Glutamatergic neuron (in vitro differentiated cells): ENCODE results near the gene ACTRT1. TPM values are rescaled to one million over a fixed set of nuclear protein-coding genes. Genes with fewer than 3 reads are reported as not detected.

Experiments
- DNase-seq: peaks from one replicate; pipeline ENCODE4 v3.0.0; 2022
- H3K27ac Mint-ChIP-seq: one replicate; pipeline ENCODE4 v1.8.0; 2020; ENCODE audit warnings: mild to moderate bottlenecking, mixed read lengths, inconsistent platforms; ENCODE audit not compliant: unreplicated experiment
- H3K27me3 Mint-ChIP-seq: one replicate; pipeline ENCODE4 v1.8.0; 2020; ENCODE audit warnings: mild to moderate bottlenecking, moderate library complexity, mixed read lengths, inconsistent platforms; ENCODE audit not compliant: unreplicated experiment
- H3K36me3 Mint-ChIP-seq: one replicate; pipeline ENCODE4 v1.8.0; 2020; ENCODE audit warnings: mild to moderate bottlenecking, mixed read lengths, inconsistent platforms; ENCODE audit not compliant: unreplicated experiment
- H3K4me1 Mint-ChIP-seq: one replicate; pipeline ENCODE4 v1.8.0; 2020; ENCODE audit warnings: mild to moderate bottlenecking, low read depth, mixed read lengths, inconsistent platforms; ENCODE audit not compliant: unreplicated experiment
- H3K4me3 Mint-ChIP-seq: one replicate; pipeline ENCODE4 v1.8.0; 2020; ENCODE audit warnings: mild to moderate bottlenecking, mixed read lengths, inconsistent platforms; ENCODE audit not compliant: unreplicated experiment
- H3K9me3 Mint-ChIP-seq: one replicate; pipeline ENCODE4 v1.8.0; 2020; ENCODE audit warnings: mild to moderate bottlenecking, moderate library complexity, mixed read lengths, inconsistent platforms; ENCODE audit not compliant: unreplicated experiment
- CTCF ChIP-seq: fragments of 200-600 bp; sonication (generic); IDR thresholded peaks from one replicate; pipeline ENCODE4 v1.5.0; 2021; ENCODE audit not compliant: partially characterized antibody, unreplicated experiment
- long read RNA-seq: library from polyadenylated mRNA; unstranded; transcript quantifications from one replicate; pipeline ENCODE4 v2.0.0, GENCODE V29; 2020; ENCODE audit not compliant: unreplicated experiment
- total RNA-seq: library from RNA; stranded (reverse); fragmentation: NEBNext Ultra II Directional; extraction: Animal tissue kit (Norgen Biotek cat#: 25700); gene quantifications from one replicate; pipeline ENCODE4 v1.2.1, GENCODE V29; 2021; ENCODE audit not compliant: unreplicated experiment

The ACTRT1 gene
- total RNA-seq = not detected
- long read RNA-seq = 0 reads

- DNase-seq = no peak
- H3K27ac Mint-ChIP-seq = no peak within 1 kb of the TSS
- H3K9me3 Mint-ChIP-seq = no peaks in the 10 kb centered on the region
- no peak for TF ChIP-seq CTCF
- no peaks in the 10 kb centered on the region for H3K4me1 Mint-ChIP-seq
- no peak within 1 kb of the TSS for H3K4me3 Mint-ChIP-seq
- H3K36me3 Mint-ChIP-seq = no peaks in the 10 kb centered on the region
- no peaks in the 10 kb centered on the region for H3K27me3 Mint-ChIP-seq
Measured at GRCh38 chrX:128052303-128052702, at the start of gene ACTRT1. Gene ACTRT1, minus strand, starts transcription at chrX:128052403. Its CDS starts 197 bp downstream, at chrX:128052206.

- Mint-ChIP-seq H3K4me3 (no peak overlapping the region), H3K27ac (no peak overlapping the region), H3K9me3 (no peaks in the 10 kb centered on the region), H3K4me1 (no peaks in the 10 kb centered on the region), H3K27me3 (no peaks in the 10 kb centered on the region), H3K36me3 (no peaks in the 10 kb centered on the region)
- no peak for TF ChIP-seq CTCF
- DNase-seq = no peak
Measured at GRCh38 chrX:128078545-128078944, 26.3 kb upstream of the ACTRT1 start.

- no peak for DNase-seq
- Mint-ChIP-seq H3K36me3 (no peaks in the 10 kb centered on the region), H3K27ac (no peak overlapping the region), H3K27me3 (no peaks in the 10 kb centered on the region), H3K4me1 (no peaks in the 10 kb centered on the region), H3K4me3 (no peak overlapping the region), H3K9me3 (no peaks in the 10 kb centered on the region)
- TF ChIP-seq CTCF = no peak
Measured at GRCh38 chrX:128057421-128057820, 5.2 kb upstream of the ACTRT1 start.

GRCh38 chrX:128051526-128051925 lies 677 bp downstream of the ACTRT1 start:
- no peaks in the 10 kb centered on the region for H3K36me3 Mint-ChIP-seq
- no peak overlapping the region for H3K4me3 Mint-ChIP-seq
- H3K9me3 Mint-ChIP-seq = no peaks in the 10 kb centered on the region
- no peak for TF ChIP-seq CTCF
- H3K27me3 Mint-ChIP-seq = no peaks in the 10 kb centered on the region
- no peak for DNase-seq
- no peak overlapping the region for H3K27ac Mint-ChIP-seq
- H3K4me1 Mint-ChIP-seq = no peaks in the 10 kb centered on the region

- TF ChIP-seq CTCF = no peak
- no peaks in the 10 kb centered on the region for H3K27me3 Mint-ChIP-seq
- no peaks in the 10 kb centered on the region for H3K9me3 Mint-ChIP-seq
- no peaks in the 10 kb centered on the region for H3K4me1 Mint-ChIP-seq
- no peak overlapping the region for H3K27ac Mint-ChIP-seq
- no peaks in the 10 kb centered on the region for H3K36me3 Mint-ChIP-seq
- H3K4me3 Mint-ChIP-seq = no peak overlapping the region
- no peak for DNase-seq
Measured at GRCh38 chrX:128035318-128035717, 16.9 kb downstream of the ACTRT1 start.
